Left forelimb (tissue), 1 donor: Measurements from ENCODE around the gene ZZZ3.
A peak's percentile ranks its signal among the peaks of the same experiment; 100 is the strongest.
"Not testable (repeated sequence)": the region's sequence is repeated elsewhere in the genome, so short reads cannot be mapped to it uniquely, and the experiment has no call there.

ENCODE experiments used
- DNase-seq: peaks from one replicate; pipeline ENCODE4 v3.0.0-alpha.2; 2018; ENCODE audit warnings: low spot score

ZZZ3 gene

DNA sequence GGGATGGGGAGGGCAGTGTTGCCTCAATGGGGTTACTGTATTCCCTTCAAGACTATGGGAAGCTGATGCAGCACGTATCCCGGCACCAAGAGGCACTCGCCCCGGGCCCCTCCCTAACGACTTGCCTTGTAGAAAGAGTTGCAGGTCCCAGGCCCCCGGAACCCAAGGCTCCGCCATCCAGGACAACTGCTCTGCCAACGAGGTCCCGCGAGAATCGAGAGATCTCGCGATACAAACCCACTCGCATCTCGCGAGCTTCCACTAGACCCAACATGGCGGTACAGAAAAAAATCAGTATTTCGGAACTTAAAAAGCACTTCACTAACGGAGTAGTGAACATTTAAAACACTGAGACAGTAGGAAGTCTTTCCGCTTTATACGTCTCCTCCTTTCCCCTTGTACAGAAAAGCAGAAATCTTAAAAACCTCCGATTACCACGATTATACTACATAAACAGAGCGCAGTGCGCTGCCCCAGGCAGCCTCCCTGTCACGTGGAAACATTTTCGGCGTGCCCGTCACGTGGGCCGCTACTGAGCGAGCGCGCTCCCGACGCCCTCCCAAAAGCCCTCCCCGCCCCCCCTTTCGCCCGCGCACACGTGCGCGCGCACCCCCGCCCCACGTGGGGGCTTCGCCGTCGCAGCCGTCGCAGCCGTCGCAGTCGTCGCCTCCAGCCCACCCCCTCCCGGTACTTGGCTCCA, at the start of gene ZZZ3:
ZZZ3 (minus strand) TSS at position 199 of the 700 bp plus-strand sequence. CDS start 49,304 bp downstream, outside the sequence.
- peak; percentile 94 for DNase-seq

GRCh38 chr1:77732090-77732489, 49.6 kb upstream of the ZZZ3 start:
- no peak for DNase-seq

GRCh38 chr1:77725706-77726105, 43.2 kb upstream of the ZZZ3 start:
- no peak for DNase-seq

DNA sequence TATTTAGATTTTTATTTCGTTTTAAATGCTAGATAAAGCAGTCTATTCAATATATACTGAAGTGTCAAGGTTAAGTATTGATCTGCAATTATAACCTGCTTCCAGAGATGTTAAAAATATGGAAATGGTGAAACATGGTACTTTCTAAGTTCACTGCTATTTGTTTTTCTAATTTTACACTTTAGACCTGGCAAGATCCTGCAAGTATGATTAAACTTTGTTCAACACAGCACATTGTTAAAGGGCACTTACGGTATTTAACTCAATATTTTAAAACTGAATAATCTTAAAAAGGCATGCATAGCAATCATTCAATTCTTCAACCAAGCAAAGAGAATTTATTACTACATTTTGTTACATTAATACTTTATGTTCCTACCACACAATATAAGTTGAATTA, 35.7 kb upstream of the ZZZ3 start:
- DNase-seq, result no peak

DNA sequence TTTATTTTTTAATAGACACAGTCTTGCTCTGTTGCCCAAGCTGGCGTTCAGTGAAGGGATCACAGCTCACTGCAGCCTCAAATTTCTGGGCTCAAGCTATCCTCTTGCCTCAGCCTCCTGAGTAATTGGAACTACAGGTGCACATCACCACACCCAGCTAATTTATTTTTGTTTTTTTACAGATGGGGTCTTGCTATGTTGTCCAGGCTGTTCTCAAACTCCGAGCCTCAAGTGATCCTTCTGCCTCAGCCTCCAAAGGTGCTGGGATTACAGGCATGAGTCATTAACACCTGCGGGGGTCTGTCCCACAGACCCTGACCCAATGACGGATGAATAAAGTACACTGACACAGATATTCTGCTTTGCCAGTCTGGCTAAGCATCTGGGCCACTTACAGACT, 33.6 kb upstream of the ZZZ3 start:
- no peak for DNase-seq

- no peak for DNase-seq
Measured at GRCh38 chr1:77709727-77710126, 27.3 kb upstream of the ZZZ3 start.

DNA sequence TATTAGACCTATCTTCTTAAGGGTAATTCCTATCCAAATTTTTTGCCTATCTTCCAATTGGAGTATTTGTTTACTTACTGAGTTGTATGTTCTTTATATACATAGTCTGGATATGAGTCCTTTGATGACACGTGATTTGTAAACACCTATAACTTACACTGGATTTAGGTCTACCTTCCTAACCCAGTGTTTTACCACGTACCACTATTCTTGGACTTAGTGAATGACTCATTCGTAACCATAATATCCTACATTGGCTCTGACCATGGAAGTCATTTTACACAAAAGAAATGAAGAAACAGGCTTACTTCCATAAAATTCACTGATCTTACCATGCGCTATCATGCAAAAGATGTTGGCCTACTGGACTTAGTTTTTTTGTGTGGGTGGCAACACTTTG, 23.9 kb upstream of the ZZZ3 start:
- no peak for DNase-seq

DNA sequence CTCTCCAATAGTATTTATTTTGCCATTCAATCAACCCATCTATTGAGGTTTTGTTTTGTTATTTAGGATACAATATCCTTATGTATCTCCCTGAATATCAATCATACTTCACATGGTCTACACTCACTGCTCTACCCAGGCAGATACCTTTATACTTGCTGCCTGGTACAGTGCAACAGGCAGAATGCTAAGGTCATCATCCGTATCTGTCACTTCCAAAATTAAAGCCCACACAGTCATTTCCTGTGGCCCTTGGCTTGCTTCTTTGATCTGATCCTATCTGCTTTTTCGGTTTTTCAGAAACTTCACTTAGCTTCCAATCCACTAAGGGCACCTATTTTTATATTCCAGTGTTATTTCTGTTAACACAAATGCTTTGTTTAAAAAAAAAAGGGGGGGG, 22.3 kb upstream of the ZZZ3 start:
- DNase-seq, result no peak

GRCh38 chr1:77699673-77700072, 17.2 kb upstream of the ZZZ3 start:
- DNase-seq, result not testable (repeated sequence)

DNA sequence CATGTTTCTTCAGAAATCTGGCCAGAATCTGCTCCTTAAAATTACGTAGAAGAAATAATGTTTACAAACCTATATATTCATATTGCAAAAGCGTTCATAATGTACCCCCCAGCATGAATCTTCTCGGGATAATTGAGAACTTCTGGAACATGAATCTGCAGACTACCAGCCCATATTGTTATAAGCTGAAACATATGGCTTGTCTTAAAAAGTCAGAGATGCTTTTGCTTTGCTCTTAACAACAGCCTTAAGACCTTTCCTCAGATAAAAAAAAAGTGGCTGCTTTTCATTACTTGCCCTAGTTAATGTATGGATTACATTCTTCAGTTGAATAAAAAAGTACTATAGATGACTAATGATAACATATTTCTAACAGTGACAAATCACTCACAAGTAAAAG, 15.0 kb upstream of the ZZZ3 start:
- no peak for DNase-seq

GRCh38 chr1:77688939-77689338, 6.5 kb upstream of the ZZZ3 start:
- DNase-seq, result no peak

- peak; percentile 67 for DNase-seq
Measured at GRCh38 chr1:77687519-77687906, 5.1 kb upstream of the ZZZ3 start.

- no peak for DNase-seq
Measured at GRCh38 chr1:77686796-77687518, 4.5 kb upstream of the ZZZ3 start.

- peak; percentile 95 for DNase-seq
Measured at GRCh38 chr1:77683160-77684148, 996 bp upstream of the ZZZ3 start.

DNA sequence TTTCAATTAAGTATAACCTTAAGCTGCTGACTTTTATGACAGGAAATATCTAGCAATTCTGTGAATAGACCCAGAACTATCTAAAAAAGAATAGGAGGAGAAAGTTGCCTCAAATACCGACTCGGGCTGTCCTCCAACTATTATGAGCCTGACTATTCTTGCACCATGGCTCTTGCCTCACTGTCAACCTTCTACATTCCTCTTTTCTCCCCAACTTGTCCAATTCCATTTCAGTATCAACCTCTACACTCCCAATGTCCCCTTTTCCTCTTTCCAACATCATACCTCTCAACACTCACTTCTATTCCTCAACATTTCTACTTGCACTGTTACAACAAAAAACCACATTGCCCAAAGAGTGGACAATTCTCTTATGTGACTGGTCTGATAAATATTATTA, 2.3 kb downstream of the ZZZ3 start:
- no peak for DNase-seq

- DNase-seq, result no peak
Measured at GRCh38 chr1:77678660-77679610, 3.5 kb downstream of the ZZZ3 start.

GRCh38 chr1:77674807-77675206, 7.7 kb downstream of the ZZZ3 start:
- DNase-seq, result not testable (repeated sequence)

GRCh38 chr1:77673716-77674355, 8.6 kb downstream of the ZZZ3 start:
- no peak for DNase-seq

- no peak for DNase-seq
Measured at GRCh38 chr1:77673030-77673429, 9.4 kb downstream of the ZZZ3 start.

DNA sequence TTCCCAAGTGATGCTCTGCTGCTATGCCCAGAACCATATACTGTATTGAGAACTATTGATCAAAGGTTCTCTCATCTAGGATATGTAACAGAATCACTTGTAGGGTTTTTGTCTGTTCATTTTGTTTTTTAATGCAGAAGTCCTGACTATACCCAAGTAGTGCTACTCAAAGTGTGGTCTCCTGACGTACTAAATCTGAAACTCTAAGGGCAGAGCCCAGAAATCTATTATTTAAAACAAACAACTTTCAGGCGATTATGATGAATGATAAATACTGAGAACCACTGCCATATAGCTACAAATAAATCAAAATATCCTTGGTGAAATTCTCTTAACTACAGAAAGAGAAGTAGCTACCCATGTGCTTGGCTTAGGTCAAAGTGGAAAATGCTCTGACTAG, 10.1 kb downstream of the ZZZ3 start:
- no peak for DNase-seq

DNA sequence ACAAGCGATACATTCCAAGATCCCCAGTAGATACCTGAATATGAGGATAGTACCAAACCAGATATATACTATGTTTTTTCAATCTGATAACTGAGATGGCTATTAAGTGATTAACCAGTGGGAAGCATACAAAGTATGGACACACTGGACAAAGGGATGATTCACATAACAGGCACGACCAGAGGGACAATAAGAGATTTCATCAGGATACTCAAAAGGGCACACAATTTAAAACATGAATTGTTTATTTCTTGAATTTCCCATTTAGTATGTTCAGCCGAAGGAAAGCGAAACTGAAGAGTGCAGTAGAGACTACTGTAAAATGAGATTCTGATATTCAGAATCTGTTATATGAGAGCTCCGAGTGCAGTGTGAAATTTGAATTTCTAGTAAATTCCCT, 10.6 kb downstream of the ZZZ3 start:
- DNase-seq, result no peak
